Mucosa of rectum (tissue), 2 donors: ENCODE data around the gene OR2S2.
"Not testable (repeated sequence)": the region's sequence is repeated elsewhere in the genome, so short reads cannot be mapped to it uniquely, and the experiment has no call there.

Source experiments
- H3K27ac ChIP-seq, 2 donors: one replicate each; pipeline ENCODE4 v1.7.0; 2013; ENCODE audit warnings: inconsistent platforms in 2 of 2, low read depth in 2 of 2, low read length in 2 of 2
- H3K27me3 ChIP-seq, 2 donors: one replicate each; pipeline ENCODE4 v1.7.0; 2013; ENCODE audit warnings: low read length in 2 of 2; ENCODE audit not compliant: control insufficient read depth in 2 of 2, insufficient read depth in 2 of 2
- H3K36me3 ChIP-seq, 2 donors: one replicate each; pipeline ENCODE4 v1.7.0; 2013; ENCODE audit warnings: low read length in 2 of 2; ENCODE audit not compliant: control insufficient read depth in 2 of 2, insufficient read depth in 2 of 2
- H3K4me1 ChIP-seq, 2 donors: one replicate each; pipeline ENCODE4 v1.7.0; 2013; ENCODE audit warnings: low read length in 2 of 2, mild to moderate bottlenecking in 1 of 2; ENCODE audit not compliant: control insufficient read depth in 2 of 2, insufficient read depth in 2 of 2
- H3K4me3 ChIP-seq, 2 donors: one replicate each; pipeline ENCODE4 v1.7.0; 2013; ENCODE audit warnings: low read length in 2 of 2
- H3K9ac ChIP-seq, 2 donors: one replicate each; pipeline ENCODE4 v1.7.0; 2013; ENCODE audit warnings: low read length in 2 of 2, low read depth in 1 of 2, mild to moderate bottlenecking in 1 of 2
- H3K9me3 ChIP-seq, 2 donors: one replicate each; pipeline ENCODE4 v1.7.0; 2013; ENCODE audit warnings: low read length in 2 of 2; ENCODE audit not compliant: control insufficient read depth in 2 of 2
- donor health status: healthy.
- donor health status: Normal muscosa, but diverticular disease.

Gene OR2S2

DNA sequence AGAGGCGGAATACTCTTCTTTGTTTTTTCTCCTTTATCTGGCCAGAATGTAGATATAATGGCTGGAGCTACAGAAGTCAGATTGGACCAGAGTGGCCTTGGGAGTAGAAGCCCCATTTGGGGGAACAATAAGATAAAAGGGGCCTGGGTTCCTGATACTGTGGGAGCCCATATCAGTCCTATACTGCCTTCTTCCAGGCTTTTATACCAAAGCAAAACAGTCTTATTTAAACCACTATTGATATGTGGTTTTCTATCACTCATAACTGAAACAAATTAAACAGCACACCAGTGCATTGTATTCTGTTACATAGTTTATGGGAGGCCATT lies 34.4 kb downstream of the OR2S2 start:
- H3K9ac ChIP-seq = no peak overlapping the region
- peak overlapping the region; percentile 32 to 76 for H3K27ac ChIP-seq
- H3K27me3 ChIP-seq = no peaks in the 10 kb centered on the region
- no peaks in the 10 kb centered on the region for H3K36me3 ChIP-seq
- peaks cover 33 to 36% of the 10 kb centered on the region in 2 donors for H3K4me1 ChIP-seq
- no peaks in the 10 kb centered on the region for H3K9me3 ChIP-seq
- no peak overlapping the region for H3K4me3 ChIP-seq

DNA sequence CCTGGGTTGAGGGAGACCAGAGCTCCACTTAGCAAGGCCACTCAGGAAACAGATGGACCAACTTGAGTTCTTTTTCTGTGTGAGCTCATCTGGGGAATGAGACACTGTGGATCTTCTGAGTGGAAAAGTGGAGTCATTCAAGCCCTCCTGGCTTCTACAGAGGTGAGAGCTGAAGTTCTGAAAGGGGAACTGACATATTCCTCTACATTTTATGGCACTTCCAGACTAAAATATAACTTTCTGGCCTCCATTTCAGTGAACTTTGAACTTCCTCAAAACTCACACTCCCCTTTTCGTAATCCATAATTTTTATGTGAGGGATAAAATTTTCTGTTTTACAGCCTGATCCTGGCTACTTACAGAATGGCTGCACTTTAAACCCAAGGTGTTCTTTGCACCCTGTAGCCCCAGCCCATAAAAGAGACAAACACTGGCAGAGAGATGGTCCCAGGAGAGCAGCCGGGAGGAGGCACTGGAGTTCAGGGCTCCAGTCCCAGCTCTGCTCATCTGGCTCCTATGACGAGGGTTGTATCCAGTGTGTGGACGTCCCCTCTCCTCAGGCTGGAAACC lies 37.8 kb downstream of the OR2S2 start:
- Histone ChIP-seq H3K9ac (peak overlapping the region; percentile 30 to 41), H3K4me1 (peaks cover 57 to 66% of the 10 kb centered on the region in 2 donors), H3K9me3 (no peaks in the 10 kb centered on the region), H3K27ac (peak overlapping the region; percentile 71 to 91), H3K27me3 (no peaks in the 10 kb centered on the region), H3K4me3 (peak overlapping the region in 1 of 2 donors; percentile 41), H3K36me3 (no peaks in the 10 kb centered on the region)

DNA sequence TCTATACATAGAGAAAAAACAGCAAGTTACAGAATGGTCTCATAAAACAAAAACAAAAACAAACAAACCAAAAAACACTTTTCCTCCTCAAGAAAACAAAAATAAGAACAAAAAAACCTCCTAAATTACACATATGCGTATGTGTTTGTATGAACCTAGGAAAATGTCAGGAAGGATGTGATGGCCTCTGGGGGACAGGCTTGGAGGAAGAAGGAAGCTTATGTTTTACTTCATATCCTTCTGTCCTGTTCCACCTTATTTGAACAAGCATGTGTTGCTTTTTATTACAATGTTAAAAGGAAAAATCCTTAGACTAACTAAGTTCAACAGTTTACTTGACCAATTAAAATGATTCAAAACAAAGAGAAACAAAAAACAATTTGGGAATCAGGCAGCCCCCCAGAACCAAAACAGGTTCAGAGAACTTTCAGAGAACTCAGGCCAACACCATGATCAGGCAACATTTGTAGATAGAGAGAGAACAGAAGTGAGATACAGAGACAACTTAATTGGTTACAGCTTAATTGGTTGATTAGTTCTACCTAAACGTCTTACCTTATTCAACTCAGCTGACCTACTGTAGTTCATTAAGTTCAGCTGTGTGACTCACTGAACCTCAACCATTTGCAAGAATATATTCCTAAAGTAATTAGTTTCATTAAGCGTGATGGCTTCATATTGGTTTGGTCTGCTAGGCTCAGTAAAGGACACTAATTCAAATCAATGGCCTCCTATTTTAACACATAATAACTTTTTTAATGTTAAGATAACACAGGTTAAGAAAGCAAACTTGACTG lies 38.5 kb downstream of the OR2S2 start:
- H3K4me1 ChIP-seq = peaks cover 60 to 73% of the 10 kb centered on the region in 2 donors
- H3K27ac ChIP-seq = peak overlapping the region; percentile 71 to 91
- no peaks in the 10 kb centered on the region for H3K36me3 ChIP-seq
- H3K27me3 ChIP-seq = no peaks in the 10 kb centered on the region
- peak overlapping the region; percentile 10 to 31 for H3K4me3 ChIP-seq
- peak overlapping the region in 1 of 2 donors; percentile 27 for H3K9ac ChIP-seq
- H3K9me3 ChIP-seq = no peaks in the 10 kb centered on the region

DNA sequence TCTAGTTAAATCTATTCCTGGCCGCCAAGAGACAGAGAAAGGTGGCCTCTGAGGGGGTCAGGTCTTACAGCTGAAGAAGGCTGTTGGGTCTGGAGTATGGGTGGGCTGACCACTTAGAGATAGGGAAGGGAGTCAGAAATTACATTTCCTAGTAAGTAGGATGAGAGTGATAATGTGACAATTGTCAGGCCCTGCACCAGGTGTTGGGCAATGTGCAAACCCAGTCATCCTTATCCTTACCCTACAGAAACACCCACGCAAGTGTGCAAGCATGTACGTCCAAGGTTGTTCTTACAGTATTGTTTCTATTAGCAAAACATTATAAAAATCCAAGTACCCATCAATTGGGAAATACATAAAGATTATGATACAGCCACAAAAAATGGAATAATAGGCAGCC lies 39.2 kb downstream of the OR2S2 start:
- Histone ChIP-seq H3K36me3 (no peaks in the 10 kb centered on the region), H3K9ac (no peak overlapping the region), H3K27me3 (no peaks in the 10 kb centered on the region), H3K4me3 (no peak overlapping the region), H3K27ac (peak overlapping the region; percentile 71 to 91), H3K4me1 (peaks cover 56 to 71% of the 10 kb centered on the region in 2 donors), H3K9me3 (no peaks in the 10 kb centered on the region)

DNA sequence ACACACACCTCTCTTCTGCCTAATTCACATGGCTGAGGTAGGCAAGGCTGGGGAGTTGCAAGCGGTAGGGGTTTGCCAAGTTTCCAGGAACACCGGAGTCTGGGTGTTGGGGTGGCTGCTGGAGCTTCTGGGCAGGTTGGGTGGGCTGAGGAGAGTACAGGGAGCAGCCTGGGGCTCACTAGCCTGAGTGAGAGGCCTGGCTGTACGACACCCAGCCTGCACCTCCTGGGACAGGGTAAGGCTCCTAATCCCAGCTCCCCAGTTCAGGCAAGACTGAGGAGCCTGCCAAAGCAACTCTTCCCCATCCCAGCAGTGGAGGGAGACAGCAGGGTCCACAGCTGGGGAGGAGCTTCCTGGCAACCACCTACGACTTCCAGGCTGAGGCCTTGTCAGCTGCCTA lies 40.7 kb downstream of the OR2S2 start:
- H3K27me3 ChIP-seq = no peaks in the 10 kb centered on the region
- H3K9ac ChIP-seq = peak overlapping the region; percentile 20 to 27
- H3K27ac ChIP-seq = peak overlapping the region; percentile 71 to 91
- H3K4me3 ChIP-seq = no peak overlapping the region
- no peaks in the 10 kb centered on the region for H3K9me3 ChIP-seq
- peaks cover 48 to 64% of the 10 kb centered on the region in 2 donors for H3K4me1 ChIP-seq
- H3K36me3 ChIP-seq = no peaks in the 10 kb centered on the region

DNA sequence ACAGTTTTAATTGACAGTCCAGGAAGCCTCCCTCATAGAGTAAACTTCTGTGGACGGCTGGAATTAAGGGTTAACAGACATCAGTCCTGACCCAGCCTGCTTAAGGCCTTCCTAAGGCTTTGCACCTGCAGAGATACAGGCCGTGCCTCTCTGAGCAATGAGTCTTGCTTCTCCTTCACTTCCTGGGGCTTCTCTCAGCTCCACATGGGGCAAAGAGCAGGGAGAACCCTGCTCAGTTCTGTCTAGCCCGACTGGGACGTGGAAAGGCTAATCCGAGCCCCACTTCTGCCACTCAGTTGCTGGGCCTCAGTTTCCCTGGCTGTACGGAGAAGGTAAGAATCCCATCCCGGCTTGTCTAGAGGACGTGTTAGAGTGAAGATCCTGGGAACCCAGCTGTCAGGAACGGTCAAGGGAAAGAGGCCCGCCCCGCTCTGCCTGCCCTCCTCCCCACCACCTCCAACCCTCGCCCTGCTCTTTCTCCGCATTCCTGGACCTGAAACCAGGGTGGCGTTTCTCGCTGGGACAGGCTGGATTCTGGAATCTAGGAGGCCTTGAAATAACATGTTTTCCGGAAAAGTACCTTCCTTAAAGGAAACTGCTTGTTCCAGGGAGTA lies 42.2 kb downstream of the OR2S2 start:
- Histone ChIP-seq H3K27ac (peak overlapping the region; percentile 91 to 94), H3K27me3 (no peaks in the 10 kb centered on the region), H3K9me3 (no peaks in the 10 kb centered on the region), H3K36me3 (no peaks in the 10 kb centered on the region), H3K4me3 (peak overlapping the region; percentile 7 to 41), H3K9ac (peak overlapping the region; percentile 36 to 62), H3K4me1 (peaks cover 53 to 70% of the 10 kb centered on the region in 2 donors)

DNA sequence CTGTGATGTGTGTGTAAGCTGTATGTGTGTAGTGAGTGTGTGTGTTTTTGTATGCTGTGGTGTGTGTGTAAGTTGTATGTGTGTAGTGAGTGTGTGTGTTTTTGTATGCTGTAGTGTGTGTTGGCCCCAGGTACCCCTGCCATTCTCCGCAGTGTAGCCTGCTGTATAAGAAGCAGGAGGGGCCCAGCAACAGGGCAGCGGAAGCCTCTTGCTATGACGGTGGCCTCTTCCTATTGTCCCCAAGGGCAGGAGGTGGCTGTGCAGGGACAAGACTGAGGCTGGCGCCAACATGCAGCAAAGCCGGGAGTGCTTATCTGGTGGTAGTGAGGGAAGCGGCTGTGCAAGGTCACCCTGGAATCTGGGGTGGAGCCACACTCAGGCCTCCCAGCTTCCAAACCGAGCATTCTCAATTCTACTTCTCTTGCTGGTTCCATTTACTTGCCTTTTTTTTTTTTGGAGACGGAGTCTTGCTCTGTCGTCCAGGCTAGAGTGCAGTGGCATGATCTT lies 43.6 kb downstream of the OR2S2 start:
- peaks cover 57 to 72% of the 10 kb centered on the region in 2 donors for H3K4me1 ChIP-seq
- H3K27ac ChIP-seq = peak overlapping the region; percentile 91 to 94
- no peaks in the 10 kb centered on the region for H3K27me3 ChIP-seq
- H3K9me3 ChIP-seq = no peaks in the 10 kb centered on the region
- H3K4me3 ChIP-seq = peak overlapping the region in 1 of 2 donors; percentile 19
- H3K9ac ChIP-seq = peak overlapping the region in 1 of 2 donors; percentile 45
- H3K36me3 ChIP-seq = no peaks in the 10 kb centered on the region

DNA sequence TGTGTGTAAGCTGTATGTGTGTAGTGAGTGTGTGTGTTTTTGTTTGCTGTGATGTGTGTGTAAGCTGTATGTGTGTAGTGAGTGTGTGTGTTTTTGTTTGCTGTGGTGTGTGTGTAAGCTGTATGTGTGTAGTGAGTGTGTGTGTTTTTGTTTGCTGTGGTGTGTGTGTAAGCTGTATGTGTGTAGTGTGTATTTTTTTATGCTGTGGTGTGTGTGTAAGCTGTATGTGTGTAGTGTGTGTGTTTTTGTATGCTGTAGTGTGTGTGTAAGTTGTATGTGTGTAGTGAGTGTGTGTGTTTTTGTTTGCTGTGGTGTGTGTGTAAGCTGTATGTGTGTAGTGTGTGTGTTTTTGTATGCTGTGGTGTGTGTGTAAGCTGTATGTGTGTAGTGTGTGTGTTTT lies 44.5 kb downstream of the OR2S2 start:
- H3K27me3 ChIP-seq, H3K9ac ChIP-seq, H3K4me3 ChIP-seq, H3K9me3 ChIP-seq, H3K36me3 ChIP-seq: not testable (repeated sequence)
- Histone ChIP-seq H3K27ac (peak overlapping the region; percentile 57 to 59), H3K4me1 (peaks cover 58 to 72% of the 10 kb centered on the region in 2 donors)

DNA sequence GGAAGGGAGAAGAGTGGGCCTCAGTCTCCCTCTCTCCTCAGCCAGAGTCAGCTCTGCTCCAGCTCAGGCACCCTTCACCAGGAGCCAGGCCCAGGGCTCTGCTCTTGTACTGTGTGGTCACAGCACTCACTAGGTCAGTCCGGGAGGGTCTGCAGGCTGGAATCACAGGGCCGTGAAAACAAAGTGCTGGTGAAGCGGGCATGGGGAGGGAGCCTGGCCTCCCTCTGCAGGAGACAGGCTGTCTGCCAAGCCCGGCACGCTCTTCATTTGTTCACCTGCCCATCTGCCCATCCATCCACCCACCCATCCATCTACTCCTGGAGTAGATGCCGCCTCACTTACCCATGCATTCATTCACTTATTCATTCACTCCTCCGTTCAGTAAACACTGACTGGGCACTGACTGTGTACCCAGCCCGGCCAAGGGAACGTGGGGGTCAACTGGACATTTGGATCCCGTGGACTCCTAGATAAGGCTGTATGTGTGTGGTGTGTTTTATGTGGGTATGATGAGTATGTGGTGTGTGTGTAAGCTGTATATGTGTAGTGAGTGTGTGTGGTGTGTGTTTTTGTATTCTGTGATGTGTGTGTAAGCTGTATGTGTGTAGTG lies 45.1 kb downstream of the OR2S2 start:
- Histone ChIP-seq H3K4me1 (peaks cover 62 to 73% of the 10 kb centered on the region in 2 donors), H3K27me3 (no peaks in the 10 kb centered on the region), H3K9me3 (no peaks in the 10 kb centered on the region), H3K4me3 (no peak overlapping the region), H3K9ac (no peak overlapping the region), H3K27ac (peak overlapping the region; percentile 23 to 57), H3K36me3 (no peaks in the 10 kb centered on the region)

DNA sequence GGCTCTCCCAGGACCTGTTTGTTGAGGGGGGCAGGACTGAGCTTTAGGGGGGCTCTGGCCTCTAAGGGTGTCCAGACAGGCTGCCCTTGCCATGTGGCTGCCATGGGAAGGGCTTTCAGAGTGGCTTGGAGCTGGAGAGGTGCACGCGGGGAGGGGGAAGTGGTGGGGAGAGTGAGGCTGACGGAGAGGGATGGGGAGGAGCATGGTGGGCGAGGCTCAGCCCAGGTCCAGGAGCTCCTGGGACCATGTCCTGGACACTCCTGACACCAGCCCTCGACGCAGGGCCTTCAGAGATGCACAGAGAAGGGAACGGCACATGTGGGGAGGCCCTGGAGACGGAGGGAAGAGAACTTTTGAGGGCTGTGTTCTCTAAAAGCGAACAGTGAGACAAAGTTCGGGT lies 46.3 kb downstream of the OR2S2 start:
- Histone ChIP-seq H3K4me3 (no peak overlapping the region), H3K27ac (no peak overlapping the region), H3K4me1 (peaks cover 65 to 75% of the 10 kb centered on the region in 2 donors), H3K9me3 (no peaks in the 10 kb centered on the region), H3K36me3 (no peaks in the 10 kb centered on the region), H3K9ac (peak overlapping the region in 1 of 2 donors; percentile 47), H3K27me3 (no peaks in the 10 kb centered on the region)
